NCI-H2107 (cell line): ENCODE data around the gene SFXN3.
"Not testable (repeated sequence)": the region's sequence is repeated elsewhere in the genome, so short reads cannot be mapped to it uniquely, and the experiment has no call there.

Experiments used
- DNase-seq: peaks from one replicate; lab custom pipeline; 2025; lab: John Stamatoyannopoulos, UW

The SFXN3 gene

GRCh38 chr10:101015582-101015973, 15.5 kb upstream of the SFXN3 start:
- DNase-seq: no peak

DNA sequence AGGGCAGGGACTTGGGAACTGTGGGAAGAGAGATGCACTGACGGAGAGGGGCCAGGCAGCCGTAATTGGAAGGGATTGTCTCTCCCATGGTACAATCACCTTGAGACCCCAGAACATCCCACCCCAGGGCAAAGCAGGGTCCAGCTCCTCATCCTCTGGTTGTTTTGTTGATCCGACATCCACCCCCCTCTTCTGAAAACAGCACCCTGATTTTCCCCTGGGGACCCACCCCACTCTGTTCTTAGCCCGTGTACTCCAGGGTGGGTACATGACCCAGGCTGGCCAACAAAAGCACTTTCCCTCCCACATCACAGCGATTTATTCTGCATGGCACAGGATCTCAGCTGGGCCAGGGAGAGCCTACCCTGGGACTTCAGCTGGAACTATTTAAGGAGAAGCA, 14.2 kb upstream of the SFXN3 start:
- DNase-seq: no peak

DNA sequence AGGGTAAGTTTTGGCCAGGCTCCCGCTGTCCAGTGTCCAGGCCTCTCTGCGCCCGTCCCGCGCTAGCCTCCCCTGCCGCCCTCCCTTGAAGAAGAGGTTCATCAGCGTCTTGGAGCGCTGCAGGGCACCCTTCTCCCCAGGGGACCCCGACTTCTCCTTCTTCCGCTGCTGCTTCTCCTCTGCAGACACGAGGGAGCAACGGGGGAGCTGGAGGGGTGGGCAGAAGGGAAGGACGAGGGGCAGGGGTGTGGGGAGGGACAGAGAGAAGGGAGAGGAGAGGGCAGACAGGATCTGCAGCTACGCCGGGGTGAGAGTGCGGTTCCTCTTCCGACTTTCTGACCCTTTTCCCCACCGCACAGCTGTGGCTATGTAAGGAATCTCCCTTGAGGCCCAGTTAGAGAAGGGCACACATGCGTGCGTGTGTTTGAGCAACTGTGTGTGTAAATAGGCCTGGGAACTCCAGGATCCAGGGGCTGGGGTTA, 12.9 kb upstream of the SFXN3 start:
- no peak for DNase-seq

- peak; percentile 33 for DNase-seq
Observed at GRCh38 chr10:101018600-101019439, 12.2 kb upstream of the SFXN3 start.

DNA sequence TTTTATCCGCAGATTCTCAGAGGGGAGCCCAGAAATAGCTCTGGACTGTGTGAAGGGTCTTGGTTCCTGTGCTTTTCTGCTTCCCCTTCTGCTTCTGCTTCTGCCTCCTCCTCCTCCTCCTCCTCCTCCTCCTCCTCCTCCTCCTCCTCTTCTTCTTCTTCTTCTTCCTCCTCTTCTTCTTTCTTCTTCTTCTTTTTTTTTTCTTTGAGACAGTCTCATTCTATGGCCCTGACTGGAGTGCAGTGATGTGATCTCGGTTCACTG, 11.7 kb upstream of the SFXN3 start:
- no peak for DNase-seq

DNA sequence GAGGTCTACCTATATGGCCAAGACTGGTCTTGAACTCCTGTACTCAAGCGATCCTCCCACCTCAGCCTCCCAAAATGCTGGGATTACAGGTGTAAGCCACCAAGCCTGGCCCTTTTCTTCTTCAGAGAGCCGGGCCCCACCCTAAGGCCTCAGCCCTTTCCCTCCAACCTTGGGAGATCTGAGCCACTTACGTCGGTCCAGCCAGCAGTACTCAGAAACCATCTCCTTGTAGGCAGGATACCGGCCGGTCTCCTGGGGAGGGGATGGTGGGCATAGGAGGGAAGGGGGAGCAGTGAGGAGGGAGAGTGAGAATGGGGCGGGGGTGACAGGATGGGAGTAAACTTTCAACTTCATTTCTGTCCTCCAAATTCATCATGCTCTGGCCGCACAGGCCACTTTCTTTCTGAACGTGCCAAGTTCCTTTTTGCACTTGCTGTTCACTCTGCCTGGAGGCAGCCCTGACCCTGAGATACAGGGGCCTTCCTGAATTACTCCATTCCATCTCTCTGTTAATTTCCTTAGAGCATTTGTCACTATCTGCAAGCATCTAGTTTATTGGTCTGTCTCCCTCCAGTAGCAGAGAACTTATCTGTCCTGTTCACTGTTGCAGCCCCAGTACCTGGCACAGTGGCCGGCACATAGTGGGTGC, 10.5 kb upstream of the SFXN3 start:
- no peak for DNase-seq

DNA sequence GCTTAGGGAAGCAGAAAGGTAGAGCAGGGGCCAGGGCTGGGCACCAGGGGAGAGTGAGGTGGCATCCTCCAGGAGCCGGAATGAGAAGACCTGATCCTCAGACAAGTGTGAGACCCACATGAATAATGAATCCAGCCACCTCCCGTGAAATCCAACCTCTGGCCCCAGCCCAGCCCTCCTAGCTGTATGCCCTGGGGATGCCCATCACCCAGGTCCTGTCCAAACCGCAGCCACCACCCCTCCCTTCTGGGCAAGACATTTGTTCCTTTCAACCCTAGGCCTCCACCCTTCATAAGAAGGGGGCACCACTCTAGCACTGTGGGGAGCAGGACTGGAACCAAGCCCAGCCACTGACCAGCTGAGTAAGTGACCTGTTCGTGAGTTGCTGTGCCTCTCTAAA, 9.8 kb upstream of the SFXN3 start:
- DNase-seq: no peak

DNA sequence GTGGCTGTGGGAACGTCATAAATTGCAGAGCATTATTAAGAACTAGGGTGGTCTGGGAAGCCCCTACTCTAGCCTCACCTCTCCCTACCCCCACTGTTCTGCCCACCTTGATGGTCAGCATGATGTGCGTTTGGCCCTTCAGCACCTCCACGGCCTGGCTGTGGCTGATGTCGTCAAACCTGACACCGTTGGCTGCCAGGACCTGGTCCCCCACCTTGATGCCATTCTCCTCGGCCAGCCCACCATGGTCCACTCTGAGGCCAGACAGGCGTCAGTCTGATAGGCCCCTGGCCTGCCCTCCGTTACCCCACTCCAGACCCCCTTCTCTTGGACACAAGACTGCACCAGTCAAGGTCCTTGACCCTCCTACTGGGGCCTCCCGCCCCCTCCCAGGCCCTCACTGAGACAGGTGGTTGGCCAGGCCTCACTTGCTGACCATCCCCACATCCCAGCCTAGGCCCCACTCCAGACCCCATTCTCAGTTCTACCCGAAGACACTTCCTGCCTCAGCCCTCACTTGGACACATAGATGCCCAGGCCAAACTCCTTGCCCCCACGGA, 9.3 kb upstream of the SFXN3 start:
- DNase-seq: no peak

DNA sequence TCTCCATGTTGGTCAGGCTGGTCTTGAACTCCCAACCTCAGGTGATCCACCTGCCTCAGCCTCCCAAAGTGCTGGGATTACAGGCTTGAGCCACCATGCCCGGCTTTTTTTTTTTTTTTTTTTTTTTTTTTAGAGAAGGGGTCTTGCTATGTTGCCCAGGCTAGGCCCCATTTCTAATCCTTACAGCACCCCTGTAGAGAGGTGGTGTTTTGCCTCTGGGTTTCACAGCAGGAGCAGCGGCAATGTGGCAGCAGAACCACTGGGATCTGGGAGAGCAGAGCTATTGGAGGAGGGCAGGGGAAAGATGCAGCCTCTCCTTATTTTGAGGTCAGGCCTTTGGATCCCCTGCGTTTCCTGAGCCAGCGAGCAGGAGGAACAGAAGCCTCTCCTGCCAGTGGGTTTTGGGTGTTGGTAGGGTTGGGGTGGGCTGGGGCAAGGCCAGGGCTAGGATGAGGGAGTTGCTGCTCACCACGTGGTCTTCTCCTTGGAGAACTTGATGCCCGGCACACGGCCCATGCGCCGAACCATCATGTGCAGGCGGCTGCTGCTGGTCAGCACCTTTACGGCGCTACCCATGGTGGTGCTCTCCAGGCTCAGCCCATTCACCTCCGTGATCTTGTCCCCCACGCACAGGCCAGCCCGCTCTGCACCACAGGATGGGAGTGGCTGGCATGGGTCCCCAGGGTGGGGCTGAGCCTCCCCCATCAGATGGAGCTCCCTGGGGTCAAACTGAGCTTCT, 7.9 kb upstream of the SFXN3 start:
- no peak for DNase-seq

DNA sequence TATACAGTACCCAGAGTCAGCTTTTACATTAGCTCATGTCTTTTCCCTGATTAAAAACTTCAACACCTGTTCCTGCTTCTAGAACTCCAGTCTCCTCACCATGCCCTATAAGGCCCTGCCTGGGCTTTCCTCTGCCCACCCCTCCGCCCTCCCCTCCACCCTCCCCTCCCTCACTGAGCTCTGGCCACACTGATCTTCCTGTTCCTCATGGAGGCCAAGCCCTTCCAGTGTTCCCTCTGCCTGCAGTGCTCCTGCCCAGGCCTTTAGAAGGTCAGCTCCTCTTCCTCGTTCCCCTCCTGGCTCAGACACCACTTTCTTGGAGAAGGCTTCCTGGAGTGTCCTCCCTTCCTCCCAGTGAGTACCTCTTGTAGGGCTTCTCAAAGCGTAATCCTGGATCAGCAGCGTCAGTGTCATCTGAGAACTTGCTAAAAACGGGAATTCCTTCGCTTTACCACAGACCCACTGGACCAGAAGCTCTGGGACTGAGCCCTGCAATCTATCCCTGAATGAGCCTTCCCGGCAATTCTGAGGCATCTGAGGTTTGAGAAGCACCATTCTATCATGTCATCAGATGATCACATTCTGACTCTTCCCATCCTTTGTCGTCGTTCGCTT, 3.8 kb upstream of the SFXN3 start:
- DNase-seq: no peak

- DNase-seq: no peak
Observed at GRCh38 chr10:101028446-101029337, 2.3 kb upstream of the SFXN3 start.

- peak; percentile 27 for DNase-seq
Observed at GRCh38 chr10:101029520-101030295, 1.3 kb upstream of the SFXN3 start.

DNA sequence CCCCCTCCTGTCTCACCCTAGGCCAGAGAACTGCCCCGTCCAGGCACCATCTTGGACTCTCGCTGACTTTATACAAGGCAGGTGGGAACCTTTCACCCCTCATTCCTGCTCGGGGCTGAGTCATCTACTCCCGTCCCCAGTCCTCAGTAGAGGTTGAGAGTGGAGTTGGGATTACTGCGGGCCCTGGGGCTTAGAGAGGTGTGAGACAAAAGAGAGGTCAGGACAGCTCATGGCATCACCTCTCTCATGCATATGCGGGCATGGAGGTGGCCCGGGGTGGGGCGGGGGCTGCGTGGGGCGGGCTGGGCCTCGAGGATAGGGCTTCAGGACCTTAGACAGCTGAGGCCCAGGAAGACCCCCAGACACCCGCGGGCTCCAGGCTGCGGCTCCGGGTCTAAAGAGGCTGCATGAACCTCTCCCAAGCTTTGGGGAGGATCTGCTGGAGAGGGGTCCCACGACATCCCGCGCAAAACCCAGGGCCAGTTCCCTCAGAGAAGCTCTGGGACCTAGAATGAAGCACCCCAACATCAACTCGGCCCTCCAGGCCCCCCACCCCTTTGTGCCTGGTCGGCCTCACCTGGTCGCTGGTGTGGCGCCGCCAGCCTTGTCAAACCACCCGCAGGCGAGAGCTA, 422 bp upstream of the SFXN3 start:
- DNase-seq: no peak

GRCh38 chr10:101031796-101032636, 982 bp downstream of the SFXN3 start:
- DNase-seq: no peak

- DNase-seq: no peak
Observed at GRCh38 chr10:101032637-101033224, 1.7 kb downstream of the SFXN3 start.

DNA sequence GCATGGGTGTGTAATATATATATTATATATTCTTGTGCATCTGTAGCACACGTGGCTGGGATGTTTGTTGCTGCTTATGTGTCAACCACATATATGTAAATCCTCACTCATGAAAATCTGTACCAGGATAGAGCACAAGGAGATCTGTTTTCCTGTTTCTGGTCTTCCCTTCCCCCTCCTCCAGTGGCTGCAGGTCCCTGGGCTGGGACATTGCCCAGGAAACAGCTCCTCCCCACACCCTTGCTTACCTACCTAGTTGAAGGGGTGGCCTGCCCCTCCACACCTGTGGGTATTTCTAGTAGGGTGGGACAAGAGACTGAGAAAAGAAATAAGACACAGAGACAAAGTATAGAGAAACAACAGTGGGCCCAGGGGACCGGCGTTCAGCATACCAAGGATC, 2.2 kb downstream of the SFXN3 start:
- no peak for DNase-seq

DNA sequence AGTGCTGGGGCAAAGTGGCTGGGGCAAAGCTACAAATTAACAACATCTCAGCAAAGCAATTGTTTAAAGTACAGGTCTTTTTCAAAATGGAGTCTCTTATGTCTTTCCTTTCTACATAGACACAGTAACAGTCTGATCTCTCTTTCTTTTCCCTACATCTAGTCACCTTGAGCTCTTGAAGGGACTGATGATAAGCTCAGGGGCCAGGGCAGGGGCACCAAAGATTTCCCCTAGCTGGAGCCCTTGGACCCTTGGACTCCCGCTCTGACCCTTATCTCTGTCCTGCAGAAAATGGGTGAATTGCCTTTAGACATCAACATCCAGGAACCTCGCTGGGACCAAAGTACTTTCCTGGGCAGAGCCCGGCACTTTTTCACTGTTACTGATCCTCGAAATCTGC, 3.4 kb downstream of the SFXN3 start:
- not testable (repeated sequence) for DNase-seq

GRCh38 chr10:101035314-101035713, 4.3 kb downstream of the SFXN3 start:
- DNase-seq: no peak
